HepG2 (cell line): ENCODE measurements around the gene LCN12. TPM values are rescaled to one million over a fixed set of nuclear protein-coding genes. Genes with fewer than 3 reads are reported as not detected.

Experiments
- ATAC-seq: fragments of 200-7000 bp; cut with Tn5 transposase; 3 replicates; pipeline ENCODE4 v1.9.1; 2020; ENCODE audit warnings: mild to moderate bottlenecking, moderate library complexity
- BruUV-seq: library from RNA; stranded (reverse); fragments of 400-500 nt; replicated peaks from 2 replicates; lab custom pipeline; 2021; lab: Mats Ljungman, UMichigan
- CTCF ChIA-PET: fragments of 300-600 bp; formaldehyde crosslinking; extraction: SDS; loops from one replicate; lab custom pipeline; 2021; ENCODE audit warnings: low total read pairs, inconsistent platforms, low intra/inter-chr PET ratio; lab: Yijun Ruan, JAX
- POLR2A ChIA-PET: fragments of 350-600 bp; sonication (Branson Sonifier 250); formaldehyde crosslinking; loops from one replicate; lab custom pipeline; 2020; ENCODE audit warnings: antibody characterized with exemption, inconsistent platforms; lab: Yijun Ruan, JAX
- DNase-seq: peaks from one replicate; pipeline ENCODE4 v3.0.0-alpha.2; 2015; ENCODE audit warnings: low spot score
- FAIRE-seq: peaks from 3 replicates; lab custom pipeline; 2011; peaks lifted over from hg19 to GRCh38; lab: Jason Lieb, UNC
- H2AFZ ChIP-seq: one replicate; pipeline ENCODE4 v1.6.1; 2011; ENCODE audit warnings: low read length, inconsistent platforms
- H3K27ac ChIP-seq: fragments of 300-600 bp; 3 replicates; pipeline ENCODE4 v1.8.0; 2011; ENCODE audit warnings: mixed run types, mild to moderate bottlenecking, mixed read lengths, low read length, inconsistent platforms; ENCODE audit not compliant: insufficient read depth; ENCODE audit errors: extremely low read length
- H3K27me3 ChIP-seq, 2 experiments: fragments of 200-600 bp in 1 of 2; 2 replicates in 1 of 2; 3 replicates in 1 of 2; pipeline versions ENCODE4 v1.6.0 to v1.8.0; 2011; ENCODE audit warnings: low read length in 2 of 2, mild to moderate bottlenecking in 2 of 2, moderate library complexity in 2 of 2, inconsistent platforms in 1 of 2; ENCODE audit not compliant: insufficient read depth in 2 of 2, control insufficient read depth in 1 of 2
- H3K36me3 ChIP-seq, 2 experiments: fragments of 200-600 bp in 1 of 2; replicated peaks in 1 of 2; 2 replicates in 1 of 2; 3 replicates in 1 of 2; pipeline versions ENCODE4 v1.5.1 to v1.8.0; 2011; ENCODE audit warnings: low read length in 2 of 2, inconsistent platforms in 1 of 2; ENCODE audit not compliant: insufficient read depth in 2 of 2, control insufficient read depth in 1 of 2
- H3K4me1 ChIP-seq: 2 replicates; pipeline ENCODE4 v1.5.1; 2012; ENCODE audit warnings: low read length, inconsistent platforms; ENCODE audit not compliant: insufficient read depth
- H3K4me2 ChIP-seq: 2 replicates; pipeline ENCODE4 v1.6.0; 2011; ENCODE audit warnings: low read depth, low read length, inconsistent platforms
- H3K4me3 ChIP-seq, 3 experiments: fragments of 200-600 bp in 1 of 3; sonication (generic), shearing (Covaris generic) in 1 of 3; replicated peaks in 1 of 3; 2 replicates each; pipeline ENCODE4 v1.5.1; 2011 to 2016; ENCODE audit warnings: low read length in 3 of 3, inconsistent platforms in 2 of 3, low read depth in 2 of 3, mild to moderate bottlenecking in 2 of 3, control low read depth in 1 of 3, mixed read lengths in 1 of 3; ENCODE audit not compliant: insufficient read depth in 1 of 3
- H3K79me2 ChIP-seq: one replicate; pipeline ENCODE4 v1.6.1; 2011; ENCODE audit warnings: low read length, inconsistent platforms; ENCODE audit not compliant: insufficient read depth
- H3K9ac ChIP-seq: 2 replicates; pipeline ENCODE4 v1.6.0; 2011; ENCODE audit warnings: mild to moderate bottlenecking, low read depth, low read length, inconsistent platforms; ENCODE audit not compliant: insufficient read depth
- H3K9me3 ChIP-seq: 2 replicates; pipeline ENCODE4 v1.5.1; 2012; ENCODE audit warnings: mild to moderate bottlenecking, low read length
- H4K20me1 ChIP-seq: 2 replicates; pipeline ENCODE4 v1.6.0; 2011; ENCODE audit warnings: inconsistent platforms, mild to moderate bottlenecking, low read length, moderate library complexity; ENCODE audit not compliant: insufficient read depth
- AKNA ChIP-seq: sonication (generic); formaldehyde crosslinking; IDR thresholded peaks from 2 replicates; pipeline ENCODE4 v1.4.0; 2020; ENCODE audit warnings: missing genetic modification reagents, borderline replicate concordance
- BRD4 ChIP-seq: sonication (generic); formaldehyde crosslinking; IDR thresholded peaks from 2 replicates; pipeline ENCODE4 v1.4.0; 2020; ENCODE audit warnings: missing genetic modification reagents
- CCDC6 ChIP-seq: sonication (generic); formaldehyde crosslinking; IDR thresholded peaks from 2 replicates; pipeline ENCODE4 v1.8.1; 2022; ENCODE audit warnings: mild to moderate bottlenecking, missing genetic modification reagents, moderate library complexity
- E2F5 ChIP-seq: sonication (generic); formaldehyde crosslinking; conservative IDR thresholded peaks from 2 replicates; pipeline ENCODE4 v1.4.0; 2020; ENCODE audit warnings: missing genetic modification reagents
- FOXA1 ChIP-seq, 2 experiments: fragments of 450-650 bp in 1 of 2; sonication (generic) in 1 of 2; formaldehyde crosslinking in 1 of 2; IDR thresholded peaks; 2 replicates each; pipeline versions ENCODE4 v1.4.0 to v1.6.1; 2016 to 2020; ENCODE audit warnings: missing genetic modification reagents in 1 of 2
- FOXJ3 ChIP-seq: sonication (generic); formaldehyde crosslinking; IDR thresholded peaks from 2 replicates; pipeline ENCODE4 v1.4.0; 2020; ENCODE audit warnings: missing genetic modification reagents, mild to moderate bottlenecking, borderline replicate concordance
- MAF1 ChIP-seq: sonication (generic); formaldehyde crosslinking; IDR thresholded peaks from 2 replicates; pipeline ENCODE4 v1.5.0; 2020; ENCODE audit warnings: missing genetic modification reagents, borderline replicate concordance
- MTA3 ChIP-seq: sonication (generic); formaldehyde crosslinking; IDR thresholded peaks from 2 replicates; pipeline ENCODE4 v1.4.0; 2020; ENCODE audit warnings: missing genetic modification reagents
- STAT6 ChIP-seq: sonication (generic); formaldehyde crosslinking; IDR thresholded peaks from 2 replicates; pipeline ENCODE4 v1.4.0; 2020; ENCODE audit warnings: missing genetic modification reagents, mild to moderate bottlenecking, borderline replicate concordance
- ZBTB21 ChIP-seq: sonication (generic); formaldehyde crosslinking; IDR thresholded peaks from 2 replicates; pipeline ENCODE4 v1.4.0; 2020; ENCODE audit warnings: missing genetic modification reagents
- ZFP62 ChIP-seq: sonication (generic); formaldehyde crosslinking; IDR thresholded peaks from 2 replicates; pipeline ENCODE4 v1.4.0; 2020; ENCODE audit warnings: missing genetic modification reagents
- ZMAT3 ChIP-seq: sonication (generic); formaldehyde crosslinking; conservative IDR thresholded peaks from 2 replicates; pipeline ENCODE4 v1.7.0; 2021; ENCODE audit warnings: missing genetic modification reagents
- ZNF263 ChIP-seq: sonication (generic); formaldehyde crosslinking; IDR thresholded peaks from 2 replicates; pipeline ENCODE4 v1.4.0; 2020; ENCODE audit warnings: missing genetic modification reagents
- WGBS: methylation state at CpG from one replicate; pipeline ENCODE4 v1.1.6; 2017; ENCODE audit warnings: low lambda C conversion rate; 5-methylcytosine and 5-hydroxymethylcytosine counted together
- in situ Hi-C: cut with HindIII; loops from 2 replicates; pipeline ENCODE4 v1.10.0; 2017; ENCODE audit warnings: low pct_unique_long_range_greater_than_20kb; ENCODE audit not compliant: extremely low pct_ligation_motif_present
- intact Hi-C: fragments of 100-400 bp; cut with micrococcal nuclease; formaldehyde crosslinking; loops from one replicate; pipeline ENCODE4 v1.10.0; 2022; ENCODE audit not compliant: unreplicated experiment
- polyA plus RNA-seq, 8 experiments: library from polyadenylated mRNA; depleted of rRNA in 3 of 8; stranded (reverse) in 7 of 8; unstranded in 1 of 8; fragments of >200 nt; fragmentation: Illumina TruSeq in 4 of 8; extraction: Trizol in 4 of 8; gene quantifications; 2 replicates each; pipeline versions ENCODE4 v1.2.1 to v1.2.3, GENCODE V29; 2011 to 2016; ENCODE audit warnings: low read depth in 4 of 8, missing spikeins in 1 of 8, mixed read lengths in 1 of 8; ENCODE audit not compliant: insufficient read depth in 1 of 8
- total RNA-seq, 5 experiments: library from RNA; depleted of rRNA; stranded (reverse); fragments of >200 nt; fragmentation: Illumina TruSeq; extraction: Trizol; gene quantifications; 2 replicates each; pipeline ENCODE4 v1.2.3, GENCODE V29; 2016; ENCODE audit warnings: low read depth in 1 of 5
- TF ChIP-seq, protein P1 (sequence below): sonication (generic); formaldehyde crosslinking; IDR thresholded peaks from 2 replicates; pipeline ENCODE4 v1.8.0; 2022; ENCODE audit warnings: low read depth, missing genetic modification reagents

The LCN12 gene
- total and polyA plus RNA-seq, 2 of the 13 experiments (the other 11 are each of a cell fraction or from before 2014, with no cell fraction given): 3.4 to 6.9 TPM

- Histone ChIP-seq H3K27ac (no peak overlapping the region), H3K9ac (no peak overlapping the region), H3K79me2 (no peaks in the 10 kb centered on the region), H3K4me3 (no peak overlapping the region), H3K27me3 (no peaks in the 10 kb centered on the region), H3K36me3 (peaks cover 2 to 11% of the 10 kb centered on the region in 2 experiments; a peak in 2 of 5 replicates), H3K4me2 (no peak overlapping the region), H4K20me1 (no peaks in the 10 kb centered on the region), H2AFZ (no peak overlapping the region), H3K9me3 (no peaks in the 10 kb centered on the region), H3K4me1 (peaks cover 20% of the 10 kb centered on the region)
- ATAC-seq: no peak
- FAIRE-seq: no peak
- BruUV-seq: no TSS peak
- DNase-seq: no peak
- in situ Hi-C loops: no loop called here
- POLR2A ChIA-PET: no interaction called here
- CTCF ChIA-PET: no interaction called here
- WGBS: 95% methylated on average over 4 of the region's 4 CpGs
- intact Hi-C loops: no loop called here
- TF ChIP-seq ZBTB21: no peak
- TF ChIP-seq CCDC6: no peak
- TF ChIP-seq E2F5 (CRISPR knock-in tag): no peak
- TF ChIP-seq MTA3: no peak
- TF ChIP-seq MAF1 (CRISPR knock-in tag): no peak
- no peak for TF ChIP-seq ZMAT3 (CRISPR knock-in tag)
- no peak for TF ChIP-seq BRD4 (CRISPR knock-in tag)
- TF ChIP-seq ZFP62 (CRISPR knock-in tag): no peak
- no peak for TF ChIP-seq ZNF263 (CRISPR knock-in tag)
- TF ChIP-seq FOXA1 (IDR thresholded peaks at IDR 0.05): no peak
- TF ChIP-seq FOXA1 (CRISPR knock-in tag; IDR thresholded peaks at IDR 0.05): no peak
- TF ChIP-seq STAT6 (CRISPR knock-in tag): no peak
- TF ChIP-seq, protein P1, sequence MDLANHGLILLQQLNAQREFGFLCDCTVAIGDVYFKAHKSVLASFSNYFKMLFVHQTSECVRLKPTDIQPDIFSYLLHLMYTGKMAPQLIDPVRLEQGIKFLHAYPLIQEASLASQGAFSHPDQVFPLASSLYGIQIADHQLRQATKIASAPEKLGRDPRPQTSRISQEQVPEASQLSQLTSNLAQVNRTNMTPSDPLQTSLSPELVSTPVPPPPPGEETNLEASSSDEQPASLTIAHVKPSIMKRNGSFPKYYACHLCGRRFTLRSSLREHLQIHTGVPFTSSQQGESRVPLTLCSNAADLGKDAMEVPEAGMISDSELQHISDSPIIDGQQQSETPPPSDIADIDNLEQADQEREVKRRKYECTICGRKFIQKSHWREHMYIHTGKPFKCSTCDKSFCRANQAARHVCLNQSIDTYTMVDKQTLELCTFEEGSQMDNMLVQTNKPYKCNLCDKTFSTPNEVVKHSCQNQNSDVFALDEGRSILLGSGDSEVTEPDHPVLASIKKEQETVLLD: no peak
- TF ChIP-seq FOXJ3 (CRISPR knock-in tag): no peak
- no peak for TF ChIP-seq AKNA (CRISPR knock-in tag)
Measured at GRCh38 chr9:136930014-136930413, 22.1 kb upstream of the LCN12 start.
